GM19438 (cell line): ENCODE measurements around the gene DCDC1.

Experiments used
- ATAC-seq: cut with Tn5 transposase; IDR thresholded peaks from one replicate; pipeline ENCODE4 v1.9.1; 2021; ENCODE audit warnings: low read depth; ENCODE audit not compliant: unreplicated experiment

The DCDC1 gene, protein sequence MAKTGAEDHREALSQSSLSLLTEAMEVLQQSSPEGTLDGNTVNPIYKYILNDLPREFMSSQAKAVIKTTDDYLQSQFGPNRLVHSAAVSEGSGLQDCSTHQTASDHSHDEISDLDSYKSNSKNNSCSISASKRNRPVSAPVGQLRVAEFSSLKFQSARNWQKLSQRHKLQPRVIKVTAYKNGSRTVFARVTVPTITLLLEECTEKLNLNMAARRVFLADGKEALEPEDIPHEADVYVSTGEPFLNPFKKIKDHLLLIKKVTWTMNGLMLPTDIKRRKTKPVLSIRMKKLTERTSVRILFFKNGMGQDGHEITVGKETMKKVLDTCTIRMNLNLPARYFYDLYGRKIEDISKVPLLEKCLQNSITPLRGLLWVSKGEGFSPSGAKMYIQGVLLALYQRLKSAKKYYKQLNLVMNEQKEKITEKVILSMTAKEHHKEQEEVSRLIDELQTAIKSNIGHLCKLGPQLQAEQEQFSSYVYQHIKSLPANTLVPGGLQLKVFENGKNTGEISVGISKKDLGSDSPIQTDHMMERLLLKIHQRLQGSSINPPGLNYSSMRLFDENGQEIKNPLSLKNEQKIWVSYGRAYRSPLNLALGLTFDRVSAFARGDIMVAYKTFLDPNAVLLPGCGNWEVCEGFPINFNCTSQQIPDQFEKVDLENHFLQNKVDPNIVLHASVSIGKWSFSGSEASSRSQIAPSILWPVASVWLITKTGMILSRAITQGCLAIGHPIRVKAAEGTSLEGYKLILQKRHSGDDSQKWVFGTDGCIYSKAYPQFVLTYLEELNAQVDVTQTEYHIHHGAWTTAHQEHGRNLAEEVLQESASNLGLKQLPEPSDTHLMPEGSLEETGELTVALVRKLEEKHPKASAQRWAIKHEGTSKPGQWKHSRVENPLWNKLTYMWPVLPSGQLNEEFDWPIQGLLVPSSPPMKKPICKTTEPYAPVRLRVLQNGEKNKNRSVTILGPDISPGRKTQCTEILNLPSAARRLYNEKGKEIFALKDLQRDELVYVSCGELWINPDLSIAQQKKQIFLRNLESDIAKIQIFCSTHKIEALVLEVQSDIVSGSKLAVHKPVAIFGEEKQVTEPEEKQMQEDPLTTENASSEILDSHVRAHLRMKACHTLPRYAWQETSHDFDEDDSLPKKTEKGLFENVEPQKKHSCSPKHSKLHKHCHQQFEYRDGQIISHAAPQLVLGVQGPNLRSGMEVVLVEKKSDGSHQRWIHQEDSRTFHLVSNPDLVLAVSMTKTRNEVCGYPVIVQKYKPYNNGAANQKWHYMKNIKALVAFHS (N-terminal part only)

DNA sequence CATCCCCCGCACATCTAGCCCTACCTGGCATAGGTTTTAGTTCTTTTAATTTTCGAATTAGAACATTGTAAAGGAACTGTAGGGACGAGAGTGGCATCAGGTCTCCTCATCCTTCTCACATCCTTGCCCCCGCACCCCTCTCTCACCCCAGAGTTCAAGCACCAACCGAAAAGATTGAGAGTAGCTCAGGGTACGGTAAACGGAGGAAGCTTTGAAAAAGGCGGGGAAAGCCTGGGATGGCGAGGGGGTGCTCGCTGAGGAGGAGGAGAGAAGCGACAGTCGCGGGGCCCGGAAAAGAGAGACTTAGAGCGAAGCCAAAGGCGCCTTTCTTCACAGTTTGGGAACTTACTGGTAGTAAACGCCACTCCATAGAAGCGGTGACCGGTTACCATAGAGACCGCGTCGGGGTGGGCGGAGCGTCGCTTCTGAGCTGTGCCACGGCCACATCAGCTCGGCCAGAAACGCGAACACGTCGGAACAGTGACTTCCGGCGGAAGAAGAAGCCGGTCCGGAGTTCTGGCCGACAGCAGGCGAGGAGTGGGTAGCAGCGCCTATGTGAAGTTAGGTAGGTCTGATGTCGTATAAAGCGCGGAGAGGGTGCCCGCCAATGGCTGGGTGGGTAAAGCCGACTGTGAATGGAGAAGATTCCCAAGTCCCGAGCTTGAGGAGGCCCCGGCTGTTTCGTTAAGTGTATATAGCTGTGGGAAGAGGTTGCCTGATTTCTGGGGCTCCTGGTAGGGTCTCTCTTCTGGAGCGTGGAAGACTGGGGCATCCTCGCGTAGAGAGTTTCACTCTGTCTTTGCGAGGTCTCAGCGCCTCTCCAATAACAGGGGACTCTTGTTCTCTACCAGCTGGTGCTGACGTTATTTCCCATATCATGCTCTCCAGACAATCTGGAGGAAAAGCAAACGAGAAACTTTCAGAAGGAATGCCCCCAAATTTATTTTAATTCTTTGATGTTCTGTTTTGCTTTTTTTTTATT, at the start of gene DCDC1, which contains the start of gene DNAJC24:
Gene DCDC1 (minus strand): TSS at position 392 of the 982 bp plus-strand sequence. CDS start 41,459 bp downstream, outside the sequence.
Gene DNAJC24 (plus strand): TSS at position 513 of the 982 bp plus-strand sequence. CDS start 889 bp downstream, outside the sequence.
- ATAC-seq, result peak; percentile 98

DNA sequence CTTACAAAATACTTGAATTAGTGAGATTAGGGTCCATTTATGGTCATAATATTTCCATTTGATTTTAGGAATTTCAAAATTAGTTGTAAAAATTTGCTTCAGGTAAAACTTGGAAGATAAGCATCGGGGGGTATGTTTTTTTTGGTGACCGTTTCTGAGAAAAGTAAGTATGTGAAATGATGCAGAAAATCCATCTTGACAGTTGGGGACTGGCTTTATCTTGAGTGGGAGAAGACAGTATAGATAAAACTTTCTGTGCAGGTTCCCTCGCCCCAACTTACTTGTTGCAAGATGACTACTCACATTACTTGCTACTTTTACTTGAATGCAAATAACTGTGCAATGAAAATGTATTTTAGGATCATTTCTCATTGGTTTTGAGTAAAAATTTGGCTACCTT, 49.6 kb upstream of the DCDC1 start:
- no peak for ATAC-seq

GRCh38 chr11:31417816-31418215, 48.3 kb upstream of the DCDC1 start:
- ATAC-seq, result no peak

- ATAC-seq, result no peak
Measured at GRCh38 chr11:31417357-31417756, 47.8 kb upstream of the DCDC1 start.

- ATAC-seq, result no peak
Measured at GRCh38 chr11:31415435-31415834, 45.9 kb upstream of the DCDC1 start.

DNA sequence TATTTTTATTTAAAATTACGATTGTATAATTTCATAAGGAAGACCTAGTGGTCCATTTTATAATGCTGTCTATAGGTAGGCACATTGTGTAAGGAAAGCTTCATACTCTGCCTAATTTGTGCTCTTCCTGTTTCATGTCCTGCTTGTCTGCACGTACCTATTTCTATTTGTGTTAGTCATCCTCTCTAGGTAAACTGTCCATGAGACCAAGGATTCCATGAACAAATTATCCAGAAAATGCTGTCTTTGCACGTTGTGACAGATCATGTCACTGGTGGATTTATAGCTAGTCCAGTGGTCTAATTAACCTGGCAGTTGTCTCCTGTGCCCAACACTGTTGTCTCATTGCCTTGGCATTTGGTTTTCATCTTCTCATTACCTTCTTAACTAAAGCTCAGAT, 44.8 kb upstream of the DCDC1 start:
- ATAC-seq, result no peak

- no peak for ATAC-seq
Measured at GRCh38 chr11:31412946-31413345, 43.4 kb upstream of the DCDC1 start.

GRCh38 chr11:31408201-31408600, 38.7 kb upstream of the DCDC1 start:
- ATAC-seq, result no peak

GRCh38 chr11:31404614-31405013, 35.1 kb upstream of the DCDC1 start:
- no peak for ATAC-seq

DNA sequence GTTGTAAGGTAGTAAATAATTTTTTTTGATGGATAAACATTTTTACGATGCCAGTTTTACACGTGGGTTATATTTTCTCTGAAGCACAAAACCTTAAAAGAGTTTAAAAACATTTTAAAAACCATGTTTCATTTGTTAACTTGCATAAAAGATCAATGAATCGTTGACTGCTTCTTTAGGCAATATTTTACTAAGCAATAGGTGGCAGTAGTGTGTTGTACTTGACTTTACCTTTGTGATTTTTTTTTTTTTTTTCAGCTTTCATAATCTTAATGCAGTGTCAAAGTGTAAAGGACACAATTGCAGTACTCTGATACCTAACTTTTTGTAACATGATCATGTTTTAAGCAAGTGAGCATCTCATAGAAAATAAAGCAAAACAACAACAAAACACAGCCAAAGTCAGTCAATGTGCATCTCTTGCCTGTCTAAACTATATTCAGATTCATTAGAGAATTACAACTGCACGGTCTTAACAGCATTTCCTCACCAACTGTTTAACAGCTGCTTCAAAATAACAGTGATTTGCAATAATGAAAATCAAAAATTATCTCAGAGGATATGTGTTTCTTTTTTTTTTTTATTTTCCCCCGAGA, 27.8 kb upstream of the DCDC1 start:
- no peak for ATAC-seq

DNA sequence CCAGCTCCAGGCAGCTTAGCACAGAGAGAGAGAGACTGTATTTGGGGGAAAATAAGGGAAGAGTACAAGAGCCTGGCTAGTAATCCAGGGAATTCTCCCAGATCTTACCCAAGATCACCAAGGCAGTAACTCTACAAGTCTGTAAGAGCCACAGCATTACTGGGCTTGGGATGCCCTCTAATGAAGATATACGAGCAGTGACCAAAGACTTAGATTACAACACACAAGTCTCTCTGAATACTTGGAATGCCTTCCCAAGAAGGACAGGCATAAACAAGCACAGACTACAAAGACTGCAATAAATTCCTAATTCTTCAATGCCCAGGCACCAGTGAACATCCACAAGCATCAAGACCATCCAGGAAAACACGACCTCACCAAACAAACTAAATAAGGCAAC, 17.8 kb upstream of the DCDC1 start:
- no peak for ATAC-seq

DNA sequence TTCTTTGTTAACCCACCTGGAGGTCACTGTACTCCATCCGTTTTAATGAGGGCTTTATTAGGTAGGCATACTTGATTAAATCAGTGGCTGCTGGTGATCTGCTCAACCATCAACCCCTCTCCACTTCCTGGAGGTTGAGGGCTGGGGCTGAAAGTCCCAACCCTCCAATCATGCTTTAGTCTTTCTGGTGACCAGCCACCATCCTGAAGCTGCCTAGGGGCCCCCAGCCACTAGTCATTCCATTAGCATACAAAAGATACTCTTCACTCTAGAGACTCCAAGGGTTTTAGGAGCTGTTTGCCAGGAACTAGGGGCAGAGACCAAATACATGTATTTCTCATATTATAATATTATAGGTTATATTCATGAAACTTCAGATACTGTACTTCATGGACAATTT, 13.6 kb upstream of the DCDC1 start:
- ATAC-seq, result no peak

- no peak for ATAC-seq
Measured at GRCh38 chr11:31375879-31376278, 6.3 kb upstream of the DCDC1 start.

DNA sequence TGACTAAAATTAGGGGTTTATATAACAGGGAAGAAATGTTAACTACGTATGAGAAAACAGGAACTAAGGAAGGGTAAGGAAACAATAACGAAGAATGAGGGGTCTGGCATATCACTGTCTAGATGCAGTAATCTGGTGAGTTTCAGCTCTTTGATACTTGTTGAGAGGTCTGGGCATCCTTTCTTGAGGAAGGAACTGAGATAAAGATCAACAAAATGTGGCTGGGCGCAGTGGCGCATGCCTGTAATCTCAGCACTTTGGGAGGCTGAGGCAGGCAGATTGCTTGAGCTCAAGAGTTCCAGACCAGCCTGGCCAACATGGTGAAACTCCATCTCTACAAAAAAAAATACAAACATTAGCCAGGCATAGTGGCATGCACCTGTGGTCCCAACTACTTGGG, 2.7 kb downstream of the DCDC1 start:
- no peak for ATAC-seq

DNA sequence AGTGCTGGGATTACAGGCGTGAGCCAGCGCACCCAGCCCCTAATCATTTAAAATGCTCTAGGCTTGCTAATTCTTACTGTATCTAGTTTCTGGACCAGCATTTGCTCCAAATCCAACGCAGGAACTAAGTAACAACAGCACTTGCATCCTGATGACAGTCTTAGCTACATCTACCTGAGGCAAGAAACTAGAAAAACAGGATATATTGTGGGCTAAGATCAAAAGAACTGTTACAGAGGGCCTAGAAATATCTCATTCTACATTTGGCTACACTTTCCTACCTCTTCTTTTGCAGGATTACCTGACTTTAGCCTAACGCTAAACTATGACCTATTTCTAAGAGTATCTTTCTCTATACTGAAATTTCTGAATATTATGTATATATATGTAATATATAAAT, 7.8 kb downstream of the DCDC1 start:
- no peak for ATAC-seq

DNA sequence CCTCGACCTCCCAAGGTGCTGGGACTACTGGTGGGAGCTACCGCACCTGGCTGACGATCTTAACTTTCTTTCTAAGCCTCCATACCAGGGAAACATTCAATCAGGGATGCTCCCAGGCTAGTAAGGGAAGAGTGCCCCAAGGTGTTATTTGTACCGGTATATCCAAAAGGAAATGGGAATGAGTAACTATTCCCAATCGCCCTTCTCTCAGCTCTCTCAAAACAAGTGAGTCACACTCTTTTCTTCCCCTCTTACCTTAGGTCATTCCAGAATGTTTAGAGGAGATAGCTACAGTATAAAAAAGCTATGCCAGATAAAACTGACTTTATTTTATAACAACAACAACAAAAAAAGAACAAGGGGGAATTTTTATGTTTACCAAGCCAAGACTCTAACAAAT, 13.7 kb downstream of the DCDC1 start:
- ATAC-seq, result no peak

GRCh38 chr11:31355131-31355530, 14.4 kb downstream of the DCDC1 start:
- no peak for ATAC-seq

- no peak for ATAC-seq
Measured at GRCh38 chr11:31351168-31351567, 18.4 kb downstream of the DCDC1 start.

GRCh38 chr11:31340903-31341572, 28.5 kb downstream of the DCDC1 start:
- no peak for ATAC-seq
